ENCODE measurements around the gene ABCB11. TPM values are rescaled to one million over a fixed set of nuclear protein-coding genes. Genes with fewer than 3 reads are reported as not detected.
"Not testable (repeated sequence)": the region's sequence is repeated elsewhere in the genome, so short reads cannot be mapped to it uniquely, and the experiment has no call there.

The ABCB11 gene
- polyA plus RNA-seq, 3 donors: not detected

GRCh38 chr2:168889635-168890005 is 141.5 kb downstream of the ABCB11 start:
- peak overlapping the region; percentile 40 for H3K9ac ChIP-seq (ENCODE audit: insufficient read depth, low read length, poor library complexity, severe bottlenecking)
- Mint-ChIP-seq H3K27me3 (ENCODE audit: low read depth in 3 of 3) (peaks cover 3 to 8% (median 6%) of the 10 kb centered on the region in 3 donors), H3K27ac (peak overlapping the region in 1 of 7 donors; percentile 7), H3K4me1 (peaks cover 15% of the 10 kb centered on the region), H3K36me3 (peaks cover 17 to 29% of the 10 kb centered on the region in 2 donors), H3K9me3 (no peaks in the 10 kb centered on the region), H3K4me3 (peak overlapping the region; percentile 97 to 98)
- intact Hi-C loops (cut with micrococcal nuclease): no loop called here
- no peaks in the 10 kb centered on the region for H4K20me1 ChIP-seq (ENCODE audit: insufficient read depth, low read length)
- H3K27me3 ChIP-seq (ENCODE audit: control insufficient read depth in 2 of 2, insufficient read depth in 2 of 2, low read length in 2 of 2): peaks cover 3% of the 10 kb centered on the region in 2 donors
- TF ChIP-seq CTCF (IDR thresholded peaks at IDR 0.05): no peak
- peaks cover 25% of the 10 kb centered on the region for H3K79me2 ChIP-seq (ENCODE audit: insufficient read depth, low read length)
- DNase-seq: no peak
- peaks cover 14 to 30% of the 10 kb centered on the region in 2 donors for H3K36me3 ChIP-seq (replicated peaks in 1 of 2; ENCODE audit: control insufficient read depth in 1 of 2, insufficient read depth in 2 of 2, low read length in 2 of 2)
- peaks cover 10 to 17% of the 10 kb centered on the region in 2 donors for H3K4me1 ChIP-seq (ENCODE audit: control insufficient read depth in 1 of 2, insufficient read depth in 2 of 2, low read length in 2 of 2)
- no CpG with 5 or more reads among the region's 3 CpGs for WGBS (ENCODE audit: insufficient coverage)
- no peaks in the 10 kb centered on the region for H3K9me3 ChIP-seq (replicated peaks in 1 of 2; ENCODE audit: control insufficient read depth in 1 of 2, insufficient read depth in 1 of 2, low read length in 2 of 2)
- peak overlapping the region; percentile 95 for H3K4me2 ChIP-seq (replicated peaks; ENCODE audit: extremely low read depth, low read length, poor library complexity, severe bottlenecking)
- H3K27ac ChIP-seq (ENCODE audit: low read depth in 1 of 2, low read length in 2 of 2): no peak overlapping the region
- peak overlapping the region; percentile 92 for H2AFZ ChIP-seq (ENCODE audit: insufficient read depth, low read depth, low read length, poor library complexity, severe bottlenecking)
- H3K4me3 ChIP-seq (replicated peaks in 1 of 3; ENCODE audit: low read depth in 2 of 3, low read length in 3 of 3): peak overlapping the region; percentile 73 to 84 (median 77)

GRCh38 chr2:168884975-168885374 is 146.1 kb downstream of the ABCB11 start:
- Mint-ChIP-seq H3K9me3 (no peaks in the 10 kb centered on the region), H3K4me1 (peaks cover 11% of the 10 kb centered on the region), H3K27me3 (ENCODE audit: low read depth in 3 of 3) (no peaks in the 10 kb centered on the region), H3K4me3 (no peak overlapping the region), H3K27ac (no peak overlapping the region), H3K36me3 (peaks cover 26 to 50% of the 10 kb centered on the region in 2 donors)
- no peak overlapping the region for H3K9ac ChIP-seq (ENCODE audit: insufficient read depth, low read length, poor library complexity, severe bottlenecking)
- H3K27ac ChIP-seq (ENCODE audit: low read depth in 1 of 2, low read length in 2 of 2): no peak overlapping the region
- no peak overlapping the region for H3K4me3 ChIP-seq (replicated peaks in 1 of 3; ENCODE audit: low read depth in 2 of 3, low read length in 3 of 3)
- no peak overlapping the region for H2AFZ ChIP-seq (ENCODE audit: insufficient read depth, low read depth, low read length, poor library complexity, severe bottlenecking)
- no peak overlapping the region for H3K4me2 ChIP-seq (replicated peaks; ENCODE audit: extremely low read depth, low read length, poor library complexity, severe bottlenecking)
- no peak for DNase-seq
- TF ChIP-seq CTCF (IDR thresholded peaks at IDR 0.05): no peak
- no peaks in the 10 kb centered on the region for H3K9me3 ChIP-seq (replicated peaks in 1 of 2; ENCODE audit: control insufficient read depth in 1 of 2, insufficient read depth in 1 of 2, low read length in 2 of 2)
- intact Hi-C loops (cut with micrococcal nuclease): no loop called here
- H3K27me3 ChIP-seq (ENCODE audit: control insufficient read depth in 2 of 2, insufficient read depth in 2 of 2, low read length in 2 of 2): no peaks in the 10 kb centered on the region
- H4K20me1 ChIP-seq (ENCODE audit: insufficient read depth, low read length): no peaks in the 10 kb centered on the region
- peaks cover 6 to 8% of the 10 kb centered on the region in 2 donors for H3K4me1 ChIP-seq (ENCODE audit: control insufficient read depth in 1 of 2, insufficient read depth in 2 of 2, low read length in 2 of 2)
- peaks cover 38% of the 10 kb centered on the region for H3K79me2 ChIP-seq (ENCODE audit: insufficient read depth, low read length)
- WGBS (ENCODE audit: insufficient coverage): 92% methylated on average over 1 of the region's 1 CpG
- H3K36me3 ChIP-seq (replicated peaks in 1 of 2; ENCODE audit: control insufficient read depth in 1 of 2, insufficient read depth in 2 of 2, low read length in 2 of 2): peaks cover 16 to 38% of the 10 kb centered on the region in 2 donors

- 94% methylated on average over 5 of the region's 12 CpGs for WGBS (ENCODE audit: insufficient coverage)
Observed at GRCh38 chr2:168882163-168882562, 149.0 kb downstream of the ABCB11 start.

More at GRCh38 chr2:168882163-168882562, 149.0 kb downstream of the ABCB11 start:
- H3K27me3 ChIP-seq (ENCODE audit: control insufficient read depth in 2 of 2, insufficient read depth in 2 of 2, low read length in 2 of 2); H3K4me2 ChIP-seq (replicated peaks; ENCODE audit: extremely low read depth, low read length, poor library complexity, severe bottlenecking); H3K4me1 Mint-ChIP-seq; H3K4me3 Mint-ChIP-seq; H4K20me1 ChIP-seq (ENCODE audit: insufficient read depth, low read length); H3K4me3 ChIP-seq (replicated peaks in 1 of 3; ENCODE audit: low read depth in 2 of 3, low read length in 3 of 3); H3K4me1 ChIP-seq (ENCODE audit: control insufficient read depth in 1 of 2, insufficient read depth in 2 of 2, low read length in 2 of 2); DNase-seq; intact Hi-C loops (cut with micrococcal nuclease); H3K9me3 ChIP-seq (replicated peaks in 1 of 2; ENCODE audit: control insufficient read depth in 1 of 2, insufficient read depth in 1 of 2, low read length in 2 of 2); H3K27ac ChIP-seq (ENCODE audit: low read depth in 1 of 2, low read length in 2 of 2); H3K27me3 Mint-ChIP-seq (ENCODE audit: low read depth in 3 of 3); H3K9ac ChIP-seq (ENCODE audit: insufficient read depth, low read length, poor library complexity, severe bottlenecking); H2AFZ ChIP-seq (ENCODE audit: insufficient read depth, low read depth, low read length, poor library complexity, severe bottlenecking); H3K9me3 Mint-ChIP-seq; H3K27ac Mint-ChIP-seq: not testable (repeated sequence)
- Histone ChIP-seq H3K36me3 (replicated peaks in 1 of 2; ENCODE audit: control insufficient read depth in 1 of 2, insufficient read depth in 2 of 2, low read length in 2 of 2) (peaks cover 16 to 30% of the 10 kb centered on the region in 2 donors), H3K79me2 (ENCODE audit: insufficient read depth, low read length) (peaks cover 38% of the 10 kb centered on the region)
- peaks cover 26 to 48% of the 10 kb centered on the region in 2 donors for H3K36me3 Mint-ChIP-seq

All from CD14-positive monocyte (primary cell).